Left renal cortex interstitium (tissue), 4 donors: ENCODE data around the gene BTLA. TPM values are rescaled to one million over a fixed set of nuclear protein-coding genes. Genes with fewer than 3 reads are reported as not detected.
"Not testable (repeated sequence)": the region's sequence is repeated elsewhere in the genome, so short reads cannot be mapped to it uniquely, and the experiment has no call there.

Experiments used
- DNase-seq, 4 donors: peaks; one replicate each; pipeline ENCODE4 v3.0.0-alpha.2; 2013; ENCODE audit warnings: low read depth in 4 of 4, low spot score in 2 of 4, missing footprints in 1 of 4
- polyA plus RNA-seq, 4 donors: library from polyadenylated mRNA; unstranded; fragments of 120-200 nt; gene quantifications; one replicate each; pipeline ENCODE4 v1.2.1, GENCODE V29; 2013; ENCODE audit not compliant: insufficient read length in 4 of 4

BTLA gene
- polyA plus RNA-seq, 4 donors = 0.32 to 0.84 (median 0.57) TPM

DNA sequence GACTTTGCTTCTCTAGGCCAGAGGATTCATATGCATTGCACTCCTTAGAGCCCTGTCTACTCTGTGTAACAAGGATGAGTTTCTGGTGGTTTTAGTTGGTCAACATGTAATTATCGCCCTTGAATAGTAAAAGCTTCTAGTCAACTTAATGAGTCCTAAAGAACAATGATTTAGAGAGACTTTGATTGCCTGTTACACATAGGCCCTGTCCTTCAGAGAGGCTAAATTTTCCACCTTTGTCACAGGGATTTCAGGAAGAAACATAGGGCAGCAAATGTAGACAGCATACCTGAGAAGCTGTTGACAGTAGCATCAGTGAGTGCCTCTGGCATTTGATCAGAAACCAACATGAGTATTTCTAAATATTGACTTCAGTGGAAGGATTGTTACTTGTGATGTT is 7.1 kb downstream of the BTLA start:
- DNase-seq = no peak

DNA sequence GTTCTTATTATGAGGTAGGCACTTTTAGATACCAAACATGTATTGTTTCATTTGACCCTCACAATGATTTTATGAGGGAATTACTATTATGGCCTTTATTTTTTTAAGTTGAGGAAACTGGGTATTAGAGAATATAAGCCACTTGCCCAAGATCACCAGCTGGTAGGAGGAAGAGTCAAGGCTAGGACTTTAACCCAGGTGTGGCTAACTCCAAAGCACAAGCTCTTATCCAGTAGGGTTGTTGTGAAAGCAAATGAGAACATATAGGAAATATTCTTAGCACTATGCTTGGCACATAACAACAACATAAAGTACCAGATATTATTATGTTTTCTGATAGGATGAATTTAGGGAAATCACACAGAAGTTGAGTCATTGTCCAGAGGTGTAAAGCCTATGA is 7.9 kb downstream of the BTLA start:
- DNase-seq = no peak

DNA sequence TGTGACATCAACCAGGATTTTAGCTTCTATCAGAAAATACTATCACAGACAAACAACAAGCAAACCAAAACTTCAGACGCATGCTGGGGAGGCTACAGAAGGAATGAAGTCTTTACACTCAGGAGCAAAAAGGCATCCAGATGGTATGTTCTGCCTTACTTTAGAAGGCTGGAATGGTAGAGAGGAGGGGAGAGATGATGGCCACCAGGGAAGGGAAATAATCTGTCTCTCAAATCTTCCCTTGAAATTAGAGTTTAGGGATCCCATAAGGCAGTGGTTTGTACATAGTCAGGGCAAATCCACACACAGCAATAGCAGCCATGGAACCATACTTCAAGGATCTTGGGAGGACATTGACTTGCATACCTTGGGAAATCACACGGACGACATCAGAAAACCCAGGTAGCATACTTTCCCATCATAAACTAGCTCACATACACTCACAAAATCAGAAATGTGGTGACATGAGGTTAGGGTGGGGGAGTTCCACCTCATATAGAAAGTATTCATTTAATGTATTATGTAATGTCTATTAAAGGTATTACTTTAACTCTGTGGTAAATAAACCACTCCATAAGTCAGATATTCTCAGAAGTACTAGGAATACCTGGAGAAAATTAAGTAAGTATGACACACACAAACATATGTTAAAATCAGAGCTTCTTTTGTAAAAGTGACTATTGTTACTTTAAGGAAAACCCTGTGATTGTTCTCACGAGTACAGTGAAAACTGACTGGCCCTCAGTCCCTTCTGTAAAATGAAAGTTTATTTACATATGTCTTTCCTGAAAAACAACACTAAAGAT is 9.4 kb downstream of the BTLA start:
- DNase-seq = no peak

DNA sequence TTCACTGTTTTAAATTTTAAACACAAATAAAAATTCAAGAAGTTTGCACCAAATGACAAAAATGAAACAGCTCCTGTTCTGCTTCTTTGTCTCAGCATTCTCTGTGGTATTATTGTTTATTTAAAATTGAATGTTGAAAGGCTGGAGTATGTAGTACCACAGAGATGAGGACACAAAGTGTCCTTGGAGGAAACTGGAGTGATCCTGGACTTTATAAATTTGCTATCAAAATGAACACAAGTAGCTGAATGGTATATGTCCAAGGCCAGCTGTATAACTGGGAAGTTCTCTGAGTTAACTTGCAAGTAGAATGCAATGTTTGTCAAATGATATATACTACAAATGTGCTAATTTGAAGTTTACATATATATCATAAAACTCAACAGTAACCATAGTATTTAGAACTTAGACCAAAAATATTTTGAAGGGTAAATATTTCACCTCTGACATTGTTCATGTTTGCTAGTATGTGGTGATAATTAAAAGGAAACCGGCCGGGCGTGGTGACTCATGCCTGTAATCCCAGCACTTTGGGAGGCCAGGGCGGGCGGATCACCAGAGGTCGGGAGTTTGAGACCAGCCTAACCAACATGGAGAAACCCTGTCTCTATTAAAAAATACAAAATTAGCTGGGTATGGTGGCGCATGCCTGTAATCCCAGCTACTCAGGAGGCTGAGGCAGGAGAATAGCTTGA is 12.3 kb downstream of the BTLA start:
- DNase-seq = no peak

DNA sequence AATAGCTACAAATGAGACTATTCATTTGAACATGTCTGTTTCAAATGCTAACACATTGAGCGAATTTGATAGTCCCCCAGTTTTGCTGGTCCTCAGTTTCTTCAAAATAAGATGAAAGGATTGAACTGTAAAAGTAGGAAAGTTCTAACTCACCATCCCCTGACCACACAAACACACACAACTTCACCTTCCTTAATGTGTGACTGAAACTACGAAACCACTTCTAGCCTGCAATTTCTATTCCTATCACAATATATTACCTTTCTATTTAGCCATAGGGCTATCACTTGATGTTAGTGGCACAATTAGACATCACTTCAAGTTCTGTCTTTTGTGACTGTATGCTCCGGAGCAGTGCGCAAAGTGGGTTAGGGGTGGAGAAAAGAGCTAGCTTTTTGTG is 14.9 kb downstream of the BTLA start:
- no peak for DNase-seq

DNA sequence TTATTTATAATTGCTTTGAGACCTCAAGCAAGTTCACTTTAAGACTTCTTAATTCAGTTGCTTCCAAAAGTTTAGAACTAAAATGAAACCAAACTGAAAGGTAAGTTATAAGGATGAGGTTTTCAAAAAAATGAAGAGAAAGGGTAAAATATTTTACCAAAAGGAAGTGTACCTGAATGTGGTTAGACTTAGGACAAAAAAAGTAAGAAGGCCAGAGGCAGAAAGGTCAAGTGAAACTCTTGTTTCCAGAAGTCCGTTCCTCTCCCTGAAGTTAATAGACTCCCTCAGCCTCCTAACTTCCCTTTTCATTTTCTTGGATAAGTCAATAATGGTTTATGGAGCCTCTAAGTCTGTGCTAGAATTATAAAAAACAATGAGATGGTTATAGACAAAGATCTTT is 16.6 kb downstream of the BTLA start:
- no peak for DNase-seq

DNA sequence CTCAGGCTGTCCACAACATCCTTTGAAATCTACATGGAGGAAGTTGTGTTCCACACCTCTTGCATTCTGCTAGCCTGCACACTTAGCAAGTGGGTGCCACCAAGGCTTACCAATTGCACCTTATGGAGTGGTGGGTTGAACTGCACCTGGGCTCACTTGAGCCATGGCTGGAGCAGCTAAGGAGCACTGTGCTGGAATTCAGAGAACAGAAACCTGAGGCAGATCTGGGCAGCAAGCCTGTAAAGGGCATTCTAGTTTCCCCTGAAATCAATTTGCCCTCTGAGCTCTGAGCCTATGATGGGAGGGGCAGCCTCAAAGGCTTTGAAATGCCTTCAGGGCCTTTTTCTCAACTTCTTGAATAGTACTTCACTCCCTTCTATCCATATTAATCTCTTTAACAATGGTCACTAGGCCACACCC is 18.0 kb downstream of the BTLA start:
- no peak for DNase-seq

DNA sequence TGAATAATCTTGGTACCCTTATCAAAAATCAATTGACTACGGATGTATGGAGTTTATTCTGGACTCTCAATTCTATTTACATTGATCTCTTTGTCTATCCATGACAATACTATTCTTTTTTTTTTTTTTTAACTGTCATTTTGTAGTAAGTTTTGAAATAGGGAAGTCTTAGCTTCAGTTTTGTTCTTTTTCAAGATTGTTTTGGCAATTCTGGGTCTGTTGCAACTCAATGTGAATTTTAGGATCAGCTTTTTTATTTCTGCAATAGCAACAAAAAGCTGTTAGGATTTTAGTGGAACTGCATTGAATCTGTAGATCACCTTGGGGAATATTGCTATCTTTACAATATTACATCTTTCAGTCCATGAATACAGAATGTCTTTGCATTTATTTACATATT is 21.4 kb downstream of the BTLA start:
- no peak for DNase-seq

DNA sequence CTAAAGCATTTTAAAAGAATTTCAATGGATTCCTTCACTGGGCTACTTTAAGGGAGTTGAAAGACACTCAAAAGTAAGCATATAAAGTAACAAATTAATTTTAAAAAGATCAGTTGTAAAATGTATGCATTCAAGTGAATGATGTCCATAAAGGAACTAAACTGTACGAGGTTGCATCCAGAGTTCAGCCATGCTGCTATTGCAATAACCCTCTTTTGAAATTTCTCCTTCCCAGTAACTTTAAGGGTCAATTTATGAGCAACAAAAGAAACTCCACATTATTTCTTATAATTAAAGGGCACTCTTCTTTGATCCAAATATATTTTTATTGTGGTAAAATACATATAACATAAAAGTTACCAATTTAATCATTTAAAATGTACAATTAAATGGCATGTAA is 22.9 kb downstream of the BTLA start:
- no peak for DNase-seq

DNA sequence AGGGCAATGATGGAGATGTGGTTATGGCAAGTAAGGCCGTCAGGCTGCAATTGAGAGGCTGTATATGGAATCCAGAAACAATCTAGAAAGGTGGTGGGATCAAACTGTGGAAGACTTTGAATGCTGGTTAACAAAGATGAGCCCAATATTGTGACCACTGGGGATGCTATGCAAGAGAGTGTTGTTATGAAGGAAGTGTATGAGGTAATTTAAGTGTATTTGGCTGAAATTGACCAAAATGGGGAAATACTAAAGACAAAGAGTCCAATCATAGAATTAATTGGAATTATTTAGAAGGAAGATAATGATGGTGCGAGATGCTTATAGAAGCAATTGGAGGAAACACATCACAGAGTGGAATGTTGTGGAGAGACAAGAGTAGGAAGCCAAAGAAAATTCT is 24.5 kb downstream of the BTLA start:
- DNase-seq = no peak

DNA sequence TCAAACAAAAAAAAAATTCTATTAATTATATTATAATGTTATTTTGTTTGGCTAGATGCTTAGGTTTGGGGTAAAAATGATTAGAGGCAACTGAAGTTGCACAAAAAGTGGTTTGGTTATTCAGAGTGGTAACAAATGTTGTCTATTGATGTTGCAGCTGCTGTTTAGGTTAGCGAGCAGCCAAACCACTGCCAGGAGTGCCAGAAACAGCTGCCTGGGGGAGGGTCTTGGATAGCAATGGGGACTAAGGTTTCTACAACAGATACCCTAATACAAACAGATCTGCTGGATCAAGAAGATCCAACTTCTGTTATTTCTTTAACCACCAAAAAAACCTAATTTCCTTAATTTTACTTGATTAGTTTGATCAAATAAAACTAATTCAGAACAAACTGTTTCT is 26.6 kb downstream of the BTLA start:
- no peak for DNase-seq

DNA sequence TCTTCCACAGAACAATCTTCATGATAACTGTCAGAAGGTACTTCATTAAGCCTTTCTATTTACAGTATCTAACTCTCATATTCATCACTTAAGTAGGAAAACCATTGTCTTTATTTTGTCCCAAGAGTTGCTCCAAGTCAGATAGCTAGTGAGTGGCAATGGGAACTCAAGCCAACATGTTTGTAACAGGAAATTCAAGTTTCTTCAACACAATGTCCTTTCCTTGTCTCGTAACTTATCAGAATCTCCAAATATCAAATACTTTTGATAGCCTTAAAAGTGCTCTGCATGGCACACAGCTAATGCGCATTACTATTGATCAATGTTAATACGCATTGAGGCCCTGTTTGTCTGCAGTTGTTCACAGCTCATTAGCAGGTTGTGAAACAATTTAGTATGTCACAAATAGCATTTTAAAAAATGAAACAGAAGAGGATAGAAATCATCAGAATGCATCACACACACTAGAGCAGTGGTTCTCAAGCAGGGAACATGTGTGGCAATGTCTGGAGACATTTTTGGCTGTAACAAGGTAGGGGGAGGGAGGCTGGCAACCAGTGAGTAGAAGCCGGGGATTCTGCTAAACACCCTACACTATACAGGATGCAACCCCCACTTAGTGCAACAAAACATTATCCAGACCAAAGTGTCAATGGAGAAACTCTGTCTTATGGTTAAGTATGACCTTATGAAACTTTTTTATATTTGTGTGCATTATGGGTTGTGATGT is 27.5 kb downstream of the BTLA start:
- no peak for DNase-seq

DNA sequence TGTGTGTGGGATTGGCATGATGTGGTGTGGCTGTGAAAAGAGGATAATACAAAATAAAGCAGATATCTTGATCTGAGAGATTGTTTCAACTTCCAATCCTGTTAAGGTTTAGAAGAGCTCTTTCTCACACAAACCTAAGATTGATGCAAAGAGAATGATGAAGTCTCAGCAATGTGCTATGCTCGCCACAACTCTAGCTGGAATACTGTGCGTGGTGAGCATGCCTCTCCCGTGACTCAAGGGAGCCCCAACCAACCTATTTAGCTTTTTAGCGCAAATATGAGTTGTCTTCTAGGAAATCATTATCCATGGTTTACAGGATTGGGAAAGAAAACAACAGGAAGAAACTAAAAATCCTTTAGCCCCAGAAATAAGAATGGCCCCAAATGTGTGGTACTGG is 28.5 kb downstream of the BTLA start:
- DNase-seq = no peak

DNA sequence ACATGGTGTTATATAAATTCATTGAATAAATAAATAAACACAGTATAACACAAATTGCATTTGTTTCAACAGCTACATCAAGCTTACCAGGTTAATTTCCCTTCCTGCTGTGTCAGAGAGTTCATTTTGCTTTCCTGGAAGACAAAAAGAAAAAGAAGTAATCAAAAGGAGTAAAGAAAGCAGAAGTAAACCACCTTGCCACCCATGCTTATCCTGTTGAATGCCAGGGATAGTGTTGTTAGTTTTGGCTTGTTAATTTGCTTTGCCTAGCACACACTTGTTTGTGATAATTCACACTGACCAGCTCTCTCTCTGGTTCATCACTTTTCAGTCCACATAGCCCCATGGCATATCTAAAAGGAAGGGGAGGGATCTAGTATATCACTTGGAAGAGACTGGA is 29.6 kb downstream of the BTLA start:
- no peak for DNase-seq

DNA sequence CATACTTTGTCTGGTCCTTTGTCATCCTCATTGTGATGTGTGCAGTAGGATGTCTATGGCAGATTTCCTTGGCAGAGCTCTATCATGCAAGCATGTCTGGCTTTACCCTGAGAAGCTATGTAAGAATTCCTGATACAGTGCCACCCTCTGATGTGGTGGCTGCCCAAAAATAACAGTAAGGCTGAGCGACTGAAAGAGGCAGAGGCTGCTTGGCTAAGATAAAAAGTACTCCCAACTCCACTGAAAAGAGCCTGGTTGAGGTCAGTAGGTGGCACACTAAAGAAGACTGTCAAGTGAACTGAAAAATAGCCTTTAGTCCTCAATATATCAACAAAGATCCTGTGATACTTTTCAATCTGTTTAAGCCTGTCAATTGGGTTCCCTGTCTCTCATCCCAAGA is 31.7 kb downstream of the BTLA start:
- DNase-seq = no peak

DNA sequence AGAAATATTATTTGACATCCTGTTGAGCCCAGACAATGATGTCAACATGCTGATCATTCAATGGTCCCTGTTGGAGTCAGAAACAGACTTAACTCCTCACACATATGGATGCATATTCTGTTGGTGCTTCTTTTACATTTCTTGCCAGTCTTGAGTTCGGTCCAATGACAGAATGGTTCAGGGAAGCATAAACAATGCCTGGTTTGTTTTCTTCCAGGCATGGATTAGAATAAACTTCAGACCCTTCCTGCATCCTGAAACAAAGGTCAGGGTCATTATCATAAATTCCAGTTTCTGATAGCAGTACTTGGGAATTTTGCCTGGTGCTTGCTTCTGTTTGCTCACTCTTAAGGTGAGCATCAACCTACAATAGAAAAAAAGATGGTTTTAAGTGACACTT is 33.3 kb downstream of the BTLA start:
- no peak for DNase-seq

DNA sequence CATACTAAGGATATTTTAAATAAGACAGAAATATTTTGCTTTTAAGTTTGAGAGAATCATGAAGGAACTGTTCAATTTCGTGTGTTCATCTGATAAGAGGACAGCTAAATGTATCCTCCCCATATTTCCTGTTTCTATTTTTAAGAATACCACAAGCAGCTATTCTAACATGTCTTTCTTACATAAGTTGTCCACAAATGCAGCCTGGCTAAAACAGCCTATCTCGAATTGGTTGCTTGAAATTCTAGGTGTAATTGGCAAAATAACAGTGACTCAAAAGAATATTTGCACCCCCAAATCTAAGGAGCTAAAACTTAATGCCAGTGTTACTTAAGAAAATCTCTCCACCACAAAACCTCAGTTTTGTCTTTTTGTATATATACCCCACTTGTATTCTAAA is 35.0 kb downstream of the BTLA start:
- no peak for DNase-seq

DNA sequence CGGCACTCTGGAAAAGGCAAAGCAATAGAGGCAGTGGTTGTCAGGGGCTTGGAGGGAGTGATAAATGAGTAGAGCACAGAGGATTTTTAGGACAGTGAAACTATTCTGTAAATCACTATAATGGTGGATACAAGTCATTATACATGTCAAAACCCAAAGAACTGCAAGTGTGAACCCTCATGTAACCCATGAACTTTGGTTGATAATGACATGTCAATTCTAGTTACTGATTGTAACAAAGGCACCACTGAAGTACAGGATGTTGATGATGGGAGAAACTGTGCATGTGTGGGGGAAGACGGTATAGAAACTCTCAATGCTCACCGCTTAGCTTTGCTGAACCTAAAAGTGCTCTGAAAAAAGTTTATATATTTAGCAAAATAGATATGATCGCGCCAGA is 36.0 kb downstream of the BTLA start:
- no peak for DNase-seq

DNA sequence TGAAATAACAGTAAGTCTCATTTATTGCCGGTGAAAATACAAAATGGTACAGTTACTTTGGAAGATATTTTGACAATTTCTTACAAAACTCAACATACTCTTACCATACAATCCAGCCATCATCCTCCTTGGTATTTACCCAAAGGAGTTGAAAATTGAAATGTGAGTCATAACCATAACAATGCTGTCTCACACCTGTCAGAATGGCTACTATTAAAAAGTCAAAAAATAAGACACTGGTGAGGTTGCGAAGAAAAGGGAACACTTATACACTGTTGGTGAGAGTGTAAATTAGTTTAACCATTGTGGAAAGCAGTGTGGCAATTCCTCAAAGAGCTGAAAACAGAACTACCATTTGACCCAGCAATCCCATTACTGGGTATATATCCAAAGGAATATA is 37.5 kb downstream of the BTLA start:
- not testable (repeated sequence) for DNase-seq

DNA sequence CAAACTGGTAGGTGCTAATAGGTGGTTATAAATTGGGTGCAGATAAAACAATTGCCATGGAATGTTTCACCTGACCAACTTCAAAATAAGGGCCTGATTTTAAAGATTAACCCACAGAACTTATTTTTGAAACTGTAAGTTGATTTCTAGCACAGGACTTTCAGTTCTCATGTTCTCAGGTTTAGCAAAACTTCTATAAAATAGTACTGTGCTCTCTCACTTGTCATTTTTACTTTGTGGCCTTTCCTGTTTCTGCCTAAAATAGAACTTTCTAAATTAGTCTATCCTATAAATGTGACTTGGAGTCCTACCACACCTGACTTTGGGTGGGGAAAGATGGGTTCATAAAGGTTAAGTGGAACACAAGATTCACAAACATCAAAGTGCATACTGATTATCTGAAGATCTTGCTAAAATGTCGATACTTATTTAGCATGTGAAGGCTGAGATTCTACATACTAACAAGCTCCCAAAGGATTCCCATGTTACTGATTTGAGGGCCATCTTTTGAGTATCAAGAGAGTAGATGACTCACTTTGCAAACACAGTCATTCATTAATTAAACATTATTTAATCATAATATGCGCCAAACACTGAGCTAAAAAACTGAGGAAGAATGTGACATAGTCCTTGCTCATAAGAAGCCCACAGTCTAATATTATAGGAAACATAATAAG is 38.6 kb downstream of the BTLA start:
- DNase-seq = no peak

DNA sequence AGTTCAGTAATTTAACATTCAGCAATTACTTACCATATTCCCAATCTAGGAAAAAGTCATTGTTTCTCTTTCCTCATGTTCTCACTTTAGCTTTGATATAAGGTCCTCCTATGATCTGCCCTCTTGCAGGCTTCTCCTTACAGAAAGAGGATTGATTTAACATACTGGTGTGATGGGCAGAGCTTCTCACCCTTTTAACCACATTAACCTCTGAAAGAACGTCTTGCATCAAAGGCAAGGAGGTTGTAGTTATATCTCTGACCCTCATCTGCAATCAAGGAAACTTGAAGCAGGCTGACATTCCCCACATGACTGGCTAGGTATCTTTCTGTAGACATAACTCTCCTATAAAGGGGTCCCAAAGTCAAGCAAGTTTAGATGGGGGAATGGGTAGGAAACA is 39.5 kb downstream of the BTLA start:
- DNase-seq = no peak
